Activated naive CD4-positive, alpha-beta T cell treated with anti-CD3 and anti-CD28 coated beads for 36 hours (primary cell): ENCODE data around the gene PPM1L. TPM values are rescaled to one million over a fixed set of nuclear protein-coding genes. Genes with fewer than 3 reads are reported as not detected.

ENCODE experiments used
- CTCF ChIA-PET: fragments of 350-600 bp; sonication (Branson Sonifier 250); formaldehyde crosslinking; loops from one replicate; lab custom pipeline; 2021; ENCODE audit warnings: antibody characterized with exemption; lab: Charles Lee
- DNase-seq: peaks from one replicate; pipeline ENCODE4 v3.0.0-alpha.2; 2020
- H3K27ac Mint-ChIP-seq: one replicate; pipeline ENCODE4 v1.8.0; 2021; ENCODE audit warnings: mild to moderate bottlenecking, mixed read lengths
- H3K27me3 Mint-ChIP-seq: one replicate; pipeline ENCODE4 v1.8.0; 2021; ENCODE audit warnings: low read depth, mixed read lengths
- H3K36me3 Mint-ChIP-seq: one replicate; pipeline ENCODE4 v1.8.0; 2021; ENCODE audit warnings: low read depth, mixed read lengths
- H3K4me1 Mint-ChIP-seq: one replicate; pipeline ENCODE4 v1.8.0; 2021; ENCODE audit warnings: low read depth, mixed read lengths
- H3K4me3 Mint-ChIP-seq: one replicate; pipeline ENCODE4 v1.8.0; 2021; ENCODE audit warnings: mild to moderate bottlenecking, moderate library complexity, mixed read lengths
- H3K9me3 Mint-ChIP-seq: one replicate; pipeline ENCODE4 v1.8.0; 2021; ENCODE audit warnings: mixed read lengths
- intact Hi-C: fragments of 100-400 bp; cut with micrococcal nuclease; formaldehyde crosslinking; loops from one replicate; pipeline ENCODE4 v1.15.1; 2023
- total RNA-seq, 2 experiments: library from RNA; stranded (reverse); gene quantifications; one replicate each; pipeline ENCODE4 v1.2.3, GENCODE V29; 2021

Gene PPM1L
- total RNA-seq, 2 experiments from 2014 or later: 2.1 TPM

- intact Hi-C loops: loop anchor here (5.0 kb wide), 1 partner anchor 170 kb away; the partner anchor contains the start of gene PPM1L
- no peak overlapping the region for H3K27ac Mint-ChIP-seq
- no peaks in the 10 kb centered on the region for H3K9me3 Mint-ChIP-seq
- no peaks in the 10 kb centered on the region for H3K36me3 Mint-ChIP-seq
- H3K27me3 Mint-ChIP-seq: peaks cover 5% of the 10 kb centered on the region
- H3K4me1 Mint-ChIP-seq: no peaks in the 10 kb centered on the region
- CTCF ChIA-PET: interaction anchor here (0.6 to 4.1 kb wide), 3 partner anchors 14 to 213 kb away, joined by 3 to 17 read pairs (median 3); no protein-coding TSS in a partner anchor
- no peak for DNase-seq
- no peak overlapping the region for H3K4me3 Mint-ChIP-seq
Measured at GRCh38 chr3:160927620-160928019, 171.6 kb downstream of the PPM1L start.

- H3K4me1 Mint-ChIP-seq: no peaks in the 10 kb centered on the region
- no peaks in the 10 kb centered on the region for H3K9me3 Mint-ChIP-seq
- CTCF ChIA-PET: interaction anchor here (0.6 to 4.1 kb wide), 5 partner anchors 13 to 242 kb away, joined by 3 to 17 read pairs (median 3); no protein-coding TSS in a partner anchor
- intact Hi-C loops: loop anchor here (5.0 kb wide), 1 partner anchor 171 kb away; the partner anchor contains the start of gene PPM1L
- peaks cover 5% of the 10 kb centered on the region for H3K27me3 Mint-ChIP-seq
- H3K36me3 Mint-ChIP-seq: no peaks in the 10 kb centered on the region
- no peak overlapping the region for H3K27ac Mint-ChIP-seq
- H3K4me3 Mint-ChIP-seq: no peak overlapping the region
- DNase-seq: no peak
Measured at GRCh38 chr3:160928183-160928726, 172.2 kb downstream of the PPM1L start.

GRCh38 chr3:160929595-160929994 lies 173.6 kb downstream of the PPM1L start:
- no peaks in the 10 kb centered on the region for H3K9me3 Mint-ChIP-seq
- no peaks in the 10 kb centered on the region for H3K36me3 Mint-ChIP-seq
- no peak overlapping the region for H3K27ac Mint-ChIP-seq
- no peaks in the 10 kb centered on the region for H3K4me1 Mint-ChIP-seq
- no peak for DNase-seq
- H3K27me3 Mint-ChIP-seq: peaks cover 3% of the 10 kb centered on the region
- intact Hi-C loops: loop anchor here (5.0 kb wide), 1 partner anchor 172 kb away; the partner anchor contains the start of gene PPM1L
- CTCF ChIA-PET: interaction anchor here (4.1 kb wide), 1 partner anchor 12 kb away, joined by 17 read pairs; no protein-coding TSS in a partner anchor
- H3K4me3 Mint-ChIP-seq: no peak overlapping the region

- CTCF ChIA-PET: interaction anchor here (1.5 to 1.6 kb wide), 2 partner anchors 10 to 245 kb away, joined by 4 read pairs; no protein-coding TSS in a partner anchor
- Mint-ChIP-seq H3K9me3 (no peaks in the 10 kb centered on the region), H3K27ac (no peak overlapping the region), H3K4me3 (no peak overlapping the region), H3K4me1 (no peaks in the 10 kb centered on the region), H3K27me3 (peaks cover 3% of the 10 kb centered on the region), H3K36me3 (no peaks in the 10 kb centered on the region)
- DNase-seq: no peak
- intact Hi-C loops: no loop called here
Measured at GRCh38 chr3:160931474-160931873, 175.4 kb downstream of the PPM1L start.

- Mint-ChIP-seq H3K36me3 (no peaks in the 10 kb centered on the region), H3K4me1 (no peaks in the 10 kb centered on the region), H3K9me3 (no peaks in the 10 kb centered on the region), H3K4me3 (no peak overlapping the region), H3K27me3 (no peaks in the 10 kb centered on the region), H3K27ac (no peak overlapping the region)
- no peak for DNase-seq
- intact Hi-C loops: no loop called here
- CTCF ChIA-PET: interaction anchor here (0.6 kb wide), 1 partner anchor 227 kb away, joined by 3 read pairs; no protein-coding TSS in a partner anchor
Measured at GRCh38 chr3:160935413-160936095, 179.5 kb downstream of the PPM1L start.

GRCh38 chr3:160941885-160942494 lies 186.0 kb downstream of the PPM1L start:
- no peaks in the 10 kb centered on the region for H3K4me1 Mint-ChIP-seq
- no peaks in the 10 kb centered on the region for H3K27me3 Mint-ChIP-seq
- no peak overlapping the region for H3K4me3 Mint-ChIP-seq
- peak; percentile 88 for DNase-seq
- H3K36me3 Mint-ChIP-seq: no peaks in the 10 kb centered on the region
- no peaks in the 10 kb centered on the region for H3K9me3 Mint-ChIP-seq
- H3K27ac Mint-ChIP-seq: no peak overlapping the region
- CTCF ChIA-PET: interaction anchor here (0.7 to 2.4 kb wide), 23 partner anchors 9 to 532 kb away, joined by 3 to 30 read pairs (median 4); no protein-coding TSS in a partner anchor
- intact Hi-C loops: loop anchor here (1.0 to 5.0 kb wide), 6 partner anchors 21 to 480 kb away; partner anchors contain the start of gene KPNA4

- no peak overlapping the region for H3K4me3 Mint-ChIP-seq
- H3K9me3 Mint-ChIP-seq: no peaks in the 10 kb centered on the region
- no peaks in the 10 kb centered on the region for H3K27me3 Mint-ChIP-seq
- H3K36me3 Mint-ChIP-seq: no peaks in the 10 kb centered on the region
- CTCF ChIA-PET: interaction anchor here (0.6 to 1.9 kb wide), 4 partner anchors 20 to 238 kb away, joined by 3 to 7 read pairs (median 6); no protein-coding TSS in a partner anchor
- intact Hi-C loops: loop anchor here (5.0 kb wide), 2 partner anchors 377 to 478 kb away; partner anchors contain the start of gene KPNA4
- no peak overlapping the region for H3K27ac Mint-ChIP-seq
- no peaks in the 10 kb centered on the region for H3K4me1 Mint-ChIP-seq
- DNase-seq: no peak
Measured at GRCh38 chr3:160943996-160944395, 188.0 kb downstream of the PPM1L start.

- no peak overlapping the region for H3K27ac Mint-ChIP-seq
- CTCF ChIA-PET: interaction anchor here (1.6 to 1.9 kb wide), 3 partner anchors 19 to 240 kb away, joined by 4 to 7 read pairs (median 7); no protein-coding TSS in a partner anchor
- H3K4me1 Mint-ChIP-seq: peaks cover 9% of the 10 kb centered on the region
Measured at GRCh38 chr3:160945336-160945735, 189.3 kb downstream of the PPM1L start.

GRCh38 chr3:160948273-160948672 lies 192.2 kb downstream of the PPM1L start:
- intact Hi-C loops: no loop called here
- Mint-ChIP-seq H3K9me3 (no peaks in the 10 kb centered on the region), H3K36me3 (no peaks in the 10 kb centered on the region), H3K27me3 (peaks cover 2% of the 10 kb centered on the region), H3K27ac (no peak overlapping the region), H3K4me1 (peaks cover 9% of the 10 kb centered on the region), H3K4me3 (no peak overlapping the region)
- CTCF ChIA-PET: interaction anchor here (0.5 to 0.6 kb wide), 2 partner anchors 230 to 260 kb away, joined by 3 read pairs; no protein-coding TSS in a partner anchor
- DNase-seq: no peak

More at GRCh38 chr3:160945336-160945735, 189.3 kb downstream of the PPM1L start:
- intact Hi-C loops: no loop called here
- DNase-seq: no peak
- Mint-ChIP-seq H3K36me3 (no peaks in the 10 kb centered on the region), H3K9me3 (no peaks in the 10 kb centered on the region), H3K27me3 (peaks cover 2% of the 10 kb centered on the region), H3K4me3 (no peak overlapping the region)

- DNase-seq: no peak
- Mint-ChIP-seq H3K36me3 (no peaks in the 10 kb centered on the region), H3K4me1 (peaks cover 9% of the 10 kb centered on the region), H3K4me3 (no peak overlapping the region), H3K9me3 (no peaks in the 10 kb centered on the region), H3K27ac (no peak overlapping the region), H3K27me3 (peaks cover 2% of the 10 kb centered on the region)
- intact Hi-C loops: no loop called here
- CTCF ChIA-PET: interaction anchor here (0.6 kb wide), 1 partner anchor 260 kb away, joined by 3 read pairs; no protein-coding TSS in a partner anchor
Measured at GRCh38 chr3:160949460-160949859, 193.4 kb downstream of the PPM1L start.

- H3K36me3 Mint-ChIP-seq: no peaks in the 10 kb centered on the region
- no peak for DNase-seq
- intact Hi-C loops: no loop called here
- H3K9me3 Mint-ChIP-seq: no peaks in the 10 kb centered on the region
- H3K27me3 Mint-ChIP-seq: peaks cover 2% of the 10 kb centered on the region
- H3K27ac Mint-ChIP-seq: no peak overlapping the region
- CTCF ChIA-PET: interaction anchor here (0.6 to 0.9 kb wide), 2 partner anchors 32 to 61 kb away, joined by 3 read pairs; no protein-coding TSS in a partner anchor
- peaks cover 9% of the 10 kb centered on the region for H3K4me1 Mint-ChIP-seq
- no peak overlapping the region for H3K4me3 Mint-ChIP-seq
Measured at GRCh38 chr3:160950542-160950941, 194.5 kb downstream of the PPM1L start.
